Parathyroid adenoma (tissue), 2 donors: ENCODE measurements around the gene HTRA1.

Experiments
- H2AFZ ChIP-seq: fragments of 300-600 bp; sonication (generic); one replicate; pipeline ENCODE4 v1.7.0; 2017; ENCODE audit warnings: antibody characterized with exemption, mild to moderate bottlenecking
- H3K27ac ChIP-seq: fragments of 300-600 bp; sonication (generic); one replicate; pipeline ENCODE4 v1.7.0; 2017
- H3K27me3 ChIP-seq: fragments of 300-600 bp; sonication (generic); one replicate; pipeline ENCODE4 v1.7.0; 2017; ENCODE audit warnings: low read length; ENCODE audit not compliant: control insufficient read depth, insufficient read depth
- H3K36me3 ChIP-seq: fragments of 300-600 bp; sonication (generic); one replicate; pipeline ENCODE4 v1.7.0; 2017; ENCODE audit warnings: low read length; ENCODE audit not compliant: control insufficient read depth, insufficient read depth
- H3K4me1 ChIP-seq: fragments of 300-600 bp; sonication (generic); one replicate; pipeline ENCODE4 v1.7.0; 2017; ENCODE audit warnings: control low read depth
- H3K4me2 ChIP-seq: fragments of 300-600 bp; sonication (generic); one replicate; pipeline ENCODE4 v1.7.0; 2017; ENCODE audit warnings: low read length
- H3K4me3 ChIP-seq: fragments of 300-600 bp; sonication (generic); one replicate; pipeline ENCODE4 v1.7.0; 2017; ENCODE audit warnings: low read depth, low read length
- H3K79me2 ChIP-seq: fragments of 300-600 bp; sonication (generic); one replicate; pipeline ENCODE4 v1.7.0; 2017; ENCODE audit warnings: control low read depth
- H3K9ac ChIP-seq: fragments of 300-600 bp; sonication (generic); one replicate; pipeline ENCODE4 v1.7.0; 2017; ENCODE audit warnings: mild to moderate bottlenecking
- H3K9me3 ChIP-seq: fragments of 300-600 bp; sonication (generic); one replicate; pipeline ENCODE4 v1.7.0; 2017; ENCODE audit warnings: low read length; ENCODE audit not compliant: control insufficient read depth
- CTCF ChIP-seq: fragments of 300-600 bp; sonication (generic); IDR thresholded peaks from one replicate; pipeline ENCODE4 v1.7.0; 2017; ENCODE audit warnings: antibody characterized with exemption, mild to moderate bottlenecking
- donor health status: primary hyperparathyroidism.

HTRA1 gene

GRCh38 chr10:122424059-122424458 lies 37.3 kb upstream of the HTRA1 start:
- TF ChIP-seq CTCF, result no peak
- H2AFZ ChIP-seq, result no peak overlapping the region
- no peaks in the 10 kb centered on the region for H3K36me3 ChIP-seq
- H3K4me1 ChIP-seq, result no peaks in the 10 kb centered on the region
- no peak overlapping the region for H3K4me2 ChIP-seq
- H3K27me3 ChIP-seq, result no peaks in the 10 kb centered on the region
- H3K4me3 ChIP-seq, result no peak overlapping the region
- H3K79me2 ChIP-seq, result no peaks in the 10 kb centered on the region
- H3K9ac ChIP-seq, result no peak overlapping the region
- no peaks in the 10 kb centered on the region for H3K9me3 ChIP-seq
- H3K27ac ChIP-seq, result no peak overlapping the region

DNA sequence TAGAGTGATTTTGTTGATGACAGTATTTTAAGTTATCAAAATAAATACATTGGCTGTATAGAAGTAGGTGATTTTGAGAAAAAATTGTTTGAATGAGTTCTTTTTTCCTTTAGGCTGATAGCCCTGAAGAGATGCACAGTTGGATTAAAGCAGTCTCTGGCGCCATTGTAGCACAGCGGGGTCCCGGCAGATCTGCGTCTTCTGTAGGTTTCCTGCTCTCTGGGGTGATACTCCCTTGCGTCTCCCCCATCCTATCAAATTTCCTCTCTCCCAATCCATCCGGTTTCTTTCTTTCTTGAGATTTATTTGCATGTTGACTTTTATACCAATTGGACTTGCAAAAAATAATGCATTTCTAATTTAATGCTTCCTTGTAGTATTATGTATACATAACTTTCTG lies 34.5 kb upstream of the HTRA1 start:
- no peak for TF ChIP-seq CTCF
- no peak overlapping the region for H3K4me2 ChIP-seq
- no peaks in the 10 kb centered on the region for H3K4me1 ChIP-seq
- no peaks in the 10 kb centered on the region for H3K27me3 ChIP-seq
- H3K79me2 ChIP-seq, result no peaks in the 10 kb centered on the region
- no peak overlapping the region for H3K4me3 ChIP-seq
- no peaks in the 10 kb centered on the region for H3K36me3 ChIP-seq
- no peak overlapping the region for H2AFZ ChIP-seq
- no peaks in the 10 kb centered on the region for H3K9me3 ChIP-seq
- no peak overlapping the region for H3K9ac ChIP-seq
- H3K27ac ChIP-seq, result no peak overlapping the region

DNA sequence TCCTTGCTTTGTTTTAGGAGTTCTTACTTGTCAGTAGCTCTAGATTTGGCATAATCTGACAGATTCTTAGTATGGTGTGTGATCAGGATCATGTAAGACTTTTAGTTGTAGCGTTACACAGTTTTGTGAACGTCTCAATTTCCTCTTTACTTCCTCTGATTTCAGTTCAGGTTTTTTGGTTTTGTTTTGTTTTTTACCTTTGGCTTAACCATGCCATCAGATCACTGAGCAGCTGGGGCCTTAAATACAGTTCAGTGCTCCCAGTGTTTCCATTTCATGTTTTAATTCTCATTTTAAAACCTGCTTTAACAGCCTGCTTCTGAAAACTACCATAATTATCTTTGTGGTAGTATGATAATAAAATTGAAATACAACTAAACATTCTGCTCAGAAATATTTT lies 34.1 kb upstream of the HTRA1 start:
- Histone ChIP-seq H3K9ac (no peak overlapping the region), H3K27ac (no peak overlapping the region), H3K27me3 (no peaks in the 10 kb centered on the region), H3K36me3 (no peaks in the 10 kb centered on the region), H2AFZ (no peak overlapping the region), H3K9me3 (no peaks in the 10 kb centered on the region), H3K4me2 (no peak overlapping the region), H3K79me2 (no peaks in the 10 kb centered on the region), H3K4me1 (no peaks in the 10 kb centered on the region), H3K4me3 (no peak overlapping the region)
- no peak for TF ChIP-seq CTCF

- Histone ChIP-seq H3K4me3 (no peak overlapping the region), H3K27me3 (no peaks in the 10 kb centered on the region), H3K4me1 (no peaks in the 10 kb centered on the region), H3K36me3 (no peaks in the 10 kb centered on the region), H3K27ac (no peak overlapping the region), H3K9ac (no peak overlapping the region), H3K79me2 (no peaks in the 10 kb centered on the region), H2AFZ (no peak overlapping the region), H3K4me2 (no peak overlapping the region), H3K9me3 (no peaks in the 10 kb centered on the region)
- TF ChIP-seq CTCF, result peak; percentile 74
Observed at GRCh38 chr10:122435212-122435827, 26.0 kb upstream of the HTRA1 start.

DNA sequence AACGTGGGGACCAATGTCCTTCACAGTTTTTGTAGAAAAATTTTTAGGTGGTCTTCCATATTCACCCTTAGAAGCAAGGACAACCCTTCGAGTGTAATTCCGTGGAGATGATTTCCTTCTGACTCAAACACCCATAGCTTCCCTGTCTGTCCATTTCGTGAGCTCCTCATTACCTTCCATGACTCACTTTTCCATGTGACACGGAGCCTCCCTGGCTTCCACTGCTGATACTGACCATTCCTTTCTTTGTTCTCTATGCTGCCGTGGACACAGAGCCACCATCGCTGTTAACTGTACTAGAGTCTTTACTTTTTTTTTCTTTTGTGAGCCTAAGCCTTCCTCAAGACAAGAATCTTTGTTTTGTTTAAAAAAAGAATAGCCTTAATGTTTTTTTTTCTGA lies 19.4 kb upstream of the HTRA1 start:
- Histone ChIP-seq H3K4me3 (no peak overlapping the region), H3K4me2 (no peak overlapping the region), H3K9me3 (no peaks in the 10 kb centered on the region), H3K79me2 (no peaks in the 10 kb centered on the region), H2AFZ (no peak overlapping the region), H3K27ac (no peak overlapping the region), H3K36me3 (no peaks in the 10 kb centered on the region), H3K27me3 (no peaks in the 10 kb centered on the region), H3K4me1 (no peaks in the 10 kb centered on the region), H3K9ac (no peak overlapping the region)
- no peak for TF ChIP-seq CTCF
